Endodermal cell (in vitro differentiated cells): ENCODE data around the gene ZNF532. TPM values are rescaled to one million over a fixed set of nuclear protein-coding genes. Genes with fewer than 3 reads are reported as not detected.

Experiments used
- DNase-seq: peaks from one replicate; pipeline ENCODE4 v3.0.0-alpha.2; 2017
- H3K27ac ChIP-seq: 2 replicates; pipeline ENCODE4 v1.5.1; 2013; ENCODE audit warnings: mild to moderate bottlenecking, low read depth, low read length, moderate library complexity
- H3K27me3 ChIP-seq: 2 replicates; pipeline ENCODE4 v1.6.1; 2013; ENCODE audit warnings: mild to moderate bottlenecking, low read length, moderate library complexity; ENCODE audit not compliant: insufficient read depth, control insufficient read depth, poor library complexity, severe bottlenecking
- H3K36me3 ChIP-seq: 2 replicates; pipeline ENCODE4 v1.7.0; 2013; ENCODE audit warnings: mild to moderate bottlenecking, low read length, moderate library complexity; ENCODE audit not compliant: control insufficient read depth, insufficient read depth
- H3K4me1 ChIP-seq: one replicate; pipeline ENCODE4 v1.7.0; 2013; ENCODE audit warnings: low read length; ENCODE audit not compliant: control insufficient read depth, insufficient read depth
- H3K4me3 ChIP-seq: 2 replicates; pipeline ENCODE4 v1.5.1; 2013; ENCODE audit warnings: mild to moderate bottlenecking, low read length, moderate library complexity
- H3K9ac ChIP-seq: 2 replicates; pipeline ENCODE4 v1.6.1; 2013; ENCODE audit warnings: mild to moderate bottlenecking, low read length, moderate library complexity; ENCODE audit not compliant: poor library complexity, severe bottlenecking; ENCODE audit errors: extremely low read depth
- H3K9me3 ChIP-seq: 2 replicates; pipeline ENCODE4 v1.6.1; 2013; ENCODE audit warnings: mild to moderate bottlenecking, low read length, moderate library complexity; ENCODE audit not compliant: control insufficient read depth
- H3K27ac Mint-ChIP-seq: 2 replicates; pipeline ENCODE4 v1.8.0; 2020; ENCODE audit warnings: mixed read lengths
- H3K27me3 Mint-ChIP-seq: 2 replicates; pipeline ENCODE4 v1.8.0; 2021; ENCODE audit warnings: mild to moderate bottlenecking, mixed read lengths; ENCODE audit not compliant: insufficient read depth
- H3K36me3 Mint-ChIP-seq: 2 replicates; pipeline ENCODE4 v1.8.0; 2020; ENCODE audit warnings: low read depth, mixed read lengths
- H3K4me1 Mint-ChIP-seq: 2 replicates; pipeline ENCODE4 v1.8.0; 2020; ENCODE audit warnings: mixed read lengths
- H3K4me3 Mint-ChIP-seq: 2 replicates; pipeline ENCODE4 v1.8.0; 2020; ENCODE audit warnings: mild to moderate bottlenecking, moderate library complexity, mixed read lengths
- H3K9me3 Mint-ChIP-seq: 2 replicates; pipeline ENCODE4 v1.8.0; 2020; ENCODE audit warnings: mild to moderate bottlenecking, mixed read lengths
- CTCF ChIP-seq: fragments of 200-600 bp; sonication (generic); conservative IDR thresholded peaks from 2 replicates; pipeline ENCODE4 v1.5.0; 2021; ENCODE audit warnings: antibody characterized with exemption, mild to moderate bottlenecking
- whole genome bisulfite sequencing, 2 experiments: methylation state at CpG; one replicate each; pipeline versions ENCODE4 v1.1.5 to v1.1.7; 2013; ENCODE audit warnings: missing lambda C conversion rate in 2 of 2, mixed read lengths in 1 of 2; ENCODE audit not compliant: insufficient coverage in 1 of 2, insufficient read length in 1 of 2; 5-methylcytosine and 5-hydroxymethylcytosine counted together
- total RNA-seq, 2 donors: library from RNA; stranded (reverse); fragmentation: NEBNext Ultra II Directional in 1 of 2; extraction: Animal tissue kit (Norgen Biotek cat#: 25700) in 1 of 2; gene quantifications; 2 replicates in 1 of 2; 3 replicates in 1 of 2; pipeline ENCODE4 v1.2.1, GENCODE V29; 2021

ZNF532 gene
- total RNA-seq, 2 donors from 2014 or later = 138 to 207 TPM

- Histone ChIP-seq H3K4me3 (no peak overlapping the region), H3K27me3 (no peaks in the 10 kb centered on the region), H3K27ac (no peak overlapping the region), H3K36me3 (peaks cover 94% of the 10 kb centered on the region), H3K4me1 (no peaks in the 10 kb centered on the region), H3K9me3 (no peaks in the 10 kb centered on the region), H3K9ac (no peak overlapping the region)
- H3K4me3 Mint-ChIP-seq = no peak overlapping the region
- DNase-seq = no peak
- 88 to 90% methylated on average over 1 of the region's 1 CpG for WGBS, 2 experiments
- TF ChIP-seq CTCF = no peak
- no peaks in the 10 kb centered on the region for H3K27me3 Mint-ChIP-seq
- peak overlapping the region; percentile 35 for H3K27ac Mint-ChIP-seq
- no peaks in the 10 kb centered on the region for H3K9me3 Mint-ChIP-seq
- peaks cover 17% of the 10 kb centered on the region for H3K4me1 Mint-ChIP-seq
- H3K36me3 Mint-ChIP-seq = peaks cover 74% of the 10 kb centered on the region
Measured at GRCh38 chr18:58949031-58949430, 84.4 kb downstream of the ZNF532 start.

GRCh38 chr18:58951986-58952702, 87.5 kb downstream of the ZNF532 start:
- 85 to 93% methylated on average over 2 to 4 of the region's 4 CpGs for WGBS, 2 experiments
- H3K27ac ChIP-seq = no peak overlapping the region
- no peak for TF ChIP-seq CTCF
- Mint-ChIP-seq H3K27me3 (no peaks in the 10 kb centered on the region), H3K9me3 (no peaks in the 10 kb centered on the region), H3K4me3 (no peak overlapping the region), H3K27ac (peak overlapping the region; percentile 81), H3K4me1 (peaks cover 11% of the 10 kb centered on the region), H3K36me3 (peaks cover 77% of the 10 kb centered on the region)
- H3K27me3 ChIP-seq = no peaks in the 10 kb centered on the region
- no peak overlapping the region for H3K9ac ChIP-seq
- no peak for DNase-seq
- H3K4me3 ChIP-seq = no peak overlapping the region
- no peaks in the 10 kb centered on the region for H3K4me1 ChIP-seq
- no peaks in the 10 kb centered on the region for H3K9me3 ChIP-seq
- H3K36me3 ChIP-seq = peaks cover 96% of the 10 kb centered on the region

DNA sequence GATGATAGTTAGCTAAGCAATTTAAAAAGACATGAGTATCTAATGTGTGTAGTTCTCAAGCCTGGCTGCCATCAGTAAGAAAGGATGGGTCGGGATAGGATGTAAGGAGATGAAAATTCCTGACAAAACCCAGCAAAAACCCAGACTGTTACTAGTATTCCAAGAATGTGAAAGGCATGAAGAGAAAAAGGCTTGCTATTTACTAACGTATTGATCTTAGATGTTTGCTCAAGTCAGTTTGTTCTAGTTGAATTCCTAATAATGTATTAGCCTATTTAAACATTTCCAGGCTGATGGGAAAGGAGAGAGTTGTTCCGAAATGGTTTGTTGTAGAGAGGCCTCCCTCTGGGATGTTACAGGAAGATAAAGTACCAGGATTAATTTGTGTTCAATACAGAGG, 88.2 kb downstream of the ZNF532 start:
- 89 to 93% methylated on average over 2 to 3 of the region's 3 CpGs for WGBS, 2 experiments
- Mint-ChIP-seq H3K9me3 (no peaks in the 10 kb centered on the region), H3K4me3 (no peak overlapping the region), H3K27me3 (no peaks in the 10 kb centered on the region), H3K36me3 (peaks cover 71% of the 10 kb centered on the region), H3K27ac (peak overlapping the region; percentile 81), H3K4me1 (peaks cover 11% of the 10 kb centered on the region)
- H3K27ac ChIP-seq = no peak overlapping the region
- peaks cover 95% of the 10 kb centered on the region for H3K36me3 ChIP-seq
- H3K4me1 ChIP-seq = no peaks in the 10 kb centered on the region
- DNase-seq = no peak
- no peak overlapping the region for H3K4me3 ChIP-seq
- no peaks in the 10 kb centered on the region for H3K27me3 ChIP-seq
- no peaks in the 10 kb centered on the region for H3K9me3 ChIP-seq
- TF ChIP-seq CTCF = no peak
- H3K9ac ChIP-seq = no peak overlapping the region
